T47D (cell line): Measurements from ENCODE around the gene C2orf74.
"Not testable (repeated sequence)": the region's sequence is repeated elsewhere in the genome, so short reads cannot be mapped to it uniquely, and the experiment has no call there.

Source experiments
- DNase-seq, 2 experiments: peaks; one replicate each; pipeline versions ENCODE4 v3.0.0 to v3.0.0-alpha.2; 2011 to 2012; ENCODE audit warnings: low read depth in 1 of 2, low spot score in 1 of 2
- JUND ChIP-seq: IDR thresholded peaks from 2 replicates; pipeline ENCODE4 v1.6.1; 2012; ENCODE audit warnings: low read depth
- in situ Hi-C: cut with HindIII; loops from 2 replicates; pipeline ENCODE4 v1.10.0; 2016; ENCODE audit warnings: low sequenced_read_pairs, low pct_unique_long_range_greater_than_20kb

The C2orf74 gene

DNA sequence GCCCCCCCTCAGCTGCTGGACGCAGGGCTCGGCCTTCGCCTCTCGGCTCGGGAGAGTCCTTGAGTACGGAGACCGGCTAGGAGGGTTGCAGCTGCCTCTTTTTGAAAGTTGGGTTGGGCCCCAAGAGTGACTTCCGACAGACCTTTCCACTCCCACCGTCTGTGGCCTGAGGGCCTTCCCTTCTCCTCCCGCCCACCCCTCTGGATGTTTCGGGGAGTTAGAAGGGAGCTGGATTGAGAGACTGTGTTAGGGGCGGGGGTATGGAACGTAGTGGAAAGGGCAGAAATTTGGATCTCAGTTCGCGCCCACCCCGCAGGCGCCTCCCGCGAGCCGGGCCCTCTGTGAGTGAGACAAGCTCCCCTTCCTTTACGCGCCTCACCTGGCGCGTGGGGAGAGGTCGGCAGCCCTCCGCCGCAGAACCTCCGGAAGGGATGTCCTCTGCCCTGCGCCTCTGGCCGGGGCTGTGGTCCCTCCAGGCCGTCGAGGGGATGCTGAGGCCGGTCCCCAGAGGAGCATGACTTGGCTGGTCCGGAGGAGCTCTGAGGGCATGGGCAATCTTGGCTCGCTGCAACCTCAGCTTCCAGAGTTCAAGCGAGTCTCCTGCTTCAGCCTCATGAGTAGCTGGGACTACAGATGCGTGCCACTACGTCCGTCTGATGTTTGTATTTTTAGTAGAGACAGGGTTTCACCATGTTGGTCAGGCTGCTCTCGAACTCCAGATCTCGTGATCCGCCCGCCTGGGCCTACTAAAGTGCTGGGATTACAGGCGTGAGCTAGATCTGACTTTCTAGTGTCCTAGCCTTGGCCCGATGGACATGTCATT, 15.9 kb downstream of the C2orf74 start:
- TF ChIP-seq JUND: no peak
- in situ Hi-C loops: no loop called here
- DNase-seq: peak; percentile 9 to 15

GRCh38 chr2:61178603-61179545, 16.9 kb downstream of the C2orf74 start:
- TF ChIP-seq JUND: no peak
- in situ Hi-C loops: no loop called here
- DNase-seq: no peak

DNA sequence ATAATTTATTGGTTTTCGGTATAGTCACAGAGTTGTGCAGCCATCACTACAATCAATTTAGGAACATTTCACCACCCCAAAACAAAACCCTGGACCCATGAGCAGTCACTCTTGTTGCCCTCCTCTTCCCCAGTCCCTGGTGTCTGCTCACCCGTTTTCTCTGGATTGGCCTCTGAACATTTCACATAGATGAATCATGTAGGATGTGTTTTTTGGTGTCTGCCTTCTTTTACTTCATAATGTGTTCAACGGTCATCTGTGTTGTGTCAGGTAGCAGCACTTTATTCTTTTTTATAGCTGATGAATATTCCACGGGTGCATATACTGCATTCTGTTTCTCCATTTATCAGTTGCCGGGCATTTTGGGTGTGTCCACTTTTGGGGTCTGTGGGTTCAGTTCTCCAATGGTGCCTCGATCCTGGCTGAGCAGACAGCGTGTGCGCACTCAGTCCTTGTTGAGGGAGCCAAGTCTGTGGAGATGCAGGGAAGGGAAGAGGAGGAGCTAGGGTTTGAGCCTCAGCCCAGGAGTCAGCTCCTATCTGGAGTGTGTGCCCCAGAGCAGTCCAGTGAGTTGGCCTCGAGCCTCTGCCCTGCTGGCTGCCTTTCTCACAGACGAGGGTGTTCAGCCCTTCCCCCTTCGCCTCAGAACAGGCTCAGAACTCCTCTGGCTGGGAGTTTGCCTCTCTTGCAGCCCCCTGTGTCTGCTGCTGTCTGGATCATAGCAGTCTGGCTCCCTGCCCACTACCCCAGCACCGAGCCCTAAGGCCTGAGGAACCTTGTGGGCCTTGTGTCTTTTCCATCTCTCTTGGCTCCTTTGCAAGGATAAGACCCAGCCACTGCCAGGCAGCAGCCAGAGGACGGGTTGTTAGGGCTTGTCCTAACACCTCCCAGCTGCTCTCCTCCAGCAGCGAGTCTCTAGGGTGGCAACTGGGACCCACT, 18.0 kb downstream of the C2orf74 start:
- no peak for DNase-seq

DNA sequence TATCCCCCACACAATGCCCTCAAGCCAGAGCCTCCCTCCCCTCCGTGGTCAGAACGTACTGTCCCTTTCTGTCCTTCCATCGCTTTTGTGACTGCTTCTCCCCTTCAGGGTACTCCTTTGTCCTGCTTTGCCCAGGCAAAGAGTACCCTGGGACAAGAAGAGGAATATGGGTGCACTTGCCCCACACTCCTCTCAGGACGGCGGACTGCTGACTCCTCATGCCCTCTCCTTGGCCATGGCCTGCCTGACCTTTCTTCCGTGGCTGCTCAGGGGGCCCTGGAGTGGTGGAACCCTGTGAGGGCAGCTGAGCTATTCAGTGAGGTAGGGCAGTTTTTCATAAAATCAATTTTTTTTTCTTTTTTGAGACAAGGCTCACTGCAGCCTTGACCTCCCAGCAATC, 18.7 kb downstream of the C2orf74 start:
- no peak for DNase-seq
- TF ChIP-seq JUND: no peak
- in situ Hi-C loops: no loop called here

More for the DNA sequence above, 18.0 kb downstream of the C2orf74 start:
- in situ Hi-C loops: no loop called here
- TF ChIP-seq JUND: no peak

GRCh38 chr2:61181382-61182058, 19.5 kb downstream of the C2orf74 start:
- no peak for DNase-seq
- TF ChIP-seq JUND: no peak
- in situ Hi-C loops: no loop called here

- in situ Hi-C loops: no loop called here
- no peak for DNase-seq
These were observed 20.0 kb downstream of the C2orf74 start for GRCh38 chr2:61182059-61182383.

DNA sequence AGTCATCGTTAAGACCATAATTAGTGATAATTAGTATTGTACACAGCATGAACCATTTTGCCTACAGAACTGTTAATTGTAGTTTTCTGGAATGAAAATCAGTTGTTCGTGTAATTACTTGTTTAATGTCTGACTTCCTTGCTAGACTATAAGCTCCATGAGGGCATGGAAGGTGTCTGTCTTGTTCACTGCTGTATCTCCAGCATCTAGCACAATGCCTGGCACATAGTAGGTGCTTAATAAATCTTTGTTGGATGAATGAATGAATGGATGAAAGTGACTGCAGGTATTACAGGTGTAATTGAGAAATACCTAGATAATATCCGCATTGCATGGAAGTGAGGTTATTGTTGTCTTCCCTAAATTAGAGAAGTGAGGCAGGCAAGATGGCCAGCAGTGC, 21.8 kb downstream of the C2orf74 start:
- in situ Hi-C loops: no loop called here
- no peak for TF ChIP-seq JUND
- DNase-seq: no peak

More at GRCh38 chr2:61182059-61182383, 20.0 kb downstream of the C2orf74 start:
- TF ChIP-seq JUND: no peak

DNA sequence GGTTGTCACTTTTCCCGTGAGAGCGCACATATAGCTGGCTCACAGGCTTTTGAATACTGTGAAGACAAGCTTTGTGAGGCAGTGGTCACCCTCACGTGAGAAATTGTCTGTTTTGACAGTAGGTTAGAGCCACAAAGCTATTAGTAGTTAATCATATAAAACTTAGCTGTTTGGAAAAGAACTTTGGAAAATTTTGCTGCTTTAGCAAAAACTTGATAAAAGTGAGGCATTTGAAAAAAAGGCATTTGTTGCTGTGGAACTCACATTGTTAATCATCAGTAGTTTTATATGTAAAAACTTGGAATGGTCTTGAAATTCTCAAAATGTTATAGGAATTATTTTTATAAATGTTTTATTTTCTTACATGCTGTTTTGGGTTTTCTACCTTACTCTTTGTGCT, 22.3 kb downstream of the C2orf74 start:
- in situ Hi-C loops: no loop called here
- no peak for DNase-seq
- TF ChIP-seq JUND: no peak

DNA sequence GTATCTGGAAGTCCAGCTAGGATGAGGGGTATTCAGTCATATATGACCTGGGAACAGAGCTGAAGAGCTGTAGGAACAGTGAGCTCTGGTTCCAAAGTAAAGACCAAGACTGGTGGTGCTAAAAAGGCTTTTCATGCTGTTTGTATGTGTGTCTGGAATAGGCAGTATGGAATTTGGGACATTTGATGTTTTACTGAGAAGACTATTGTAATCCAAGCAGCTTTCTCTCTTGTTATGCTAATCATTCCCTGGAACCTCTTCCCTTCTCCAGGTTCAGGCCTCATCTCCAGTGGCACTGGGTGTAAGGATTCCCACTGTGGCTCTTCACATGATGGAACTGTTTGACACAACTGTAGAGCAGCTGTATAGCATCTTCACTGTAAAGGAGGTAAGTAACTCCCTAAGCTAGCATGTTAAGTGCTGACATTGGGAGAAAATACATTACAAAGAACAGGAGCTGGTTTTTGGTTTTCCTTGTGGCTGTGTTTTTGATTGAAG, 23.3 kb downstream of the C2orf74 start:
- DNase-seq: no peak
- in situ Hi-C loops: no loop called here
- no peak for TF ChIP-seq JUND

GRCh38 chr2:61187085-61187484, 25.1 kb downstream of the C2orf74 start:
- no peak for DNase-seq
- in situ Hi-C loops: no loop called here
- no peak for TF ChIP-seq JUND

GRCh38 chr2:61193670-61194561, 31.9 kb downstream of the C2orf74 start:
- in situ Hi-C loops: no loop called here
- no peak for TF ChIP-seq JUND
- DNase-seq: no peak

- in situ Hi-C loops, DNase-seq: not testable (repeated sequence)
These were observed 32.7 kb downstream of the C2orf74 start for GRCh38 chr2:61194646-61195045.
